Measurements from ENCODE around the gene ATP8A2.

ATP8A2 gene

DNA sequence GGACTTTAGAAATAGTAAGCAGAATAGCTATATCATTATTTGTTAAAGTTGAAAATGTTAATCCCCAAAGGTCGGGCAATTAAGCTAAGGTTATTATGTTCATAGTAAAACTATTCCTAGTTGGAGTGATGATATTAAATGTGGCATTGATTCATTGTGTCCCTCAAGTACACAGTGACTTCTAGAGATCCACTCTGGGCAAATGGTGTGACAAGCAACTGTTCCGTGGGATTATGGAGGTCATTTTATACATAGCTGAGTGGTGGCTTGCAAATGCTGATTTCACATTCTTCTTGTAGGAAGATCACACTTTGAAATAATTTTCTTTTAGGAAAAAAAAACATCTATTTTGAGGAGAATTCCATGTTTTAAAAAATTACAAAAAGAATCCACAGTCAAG lies 317.8 kb downstream of the ATP8A2 start:
- in situ Hi-C loops (cut with HindIII; ENCODE audit: low sequenced_read_pairs), result no loop called here
- TF ChIP-seq, protein P1, sequence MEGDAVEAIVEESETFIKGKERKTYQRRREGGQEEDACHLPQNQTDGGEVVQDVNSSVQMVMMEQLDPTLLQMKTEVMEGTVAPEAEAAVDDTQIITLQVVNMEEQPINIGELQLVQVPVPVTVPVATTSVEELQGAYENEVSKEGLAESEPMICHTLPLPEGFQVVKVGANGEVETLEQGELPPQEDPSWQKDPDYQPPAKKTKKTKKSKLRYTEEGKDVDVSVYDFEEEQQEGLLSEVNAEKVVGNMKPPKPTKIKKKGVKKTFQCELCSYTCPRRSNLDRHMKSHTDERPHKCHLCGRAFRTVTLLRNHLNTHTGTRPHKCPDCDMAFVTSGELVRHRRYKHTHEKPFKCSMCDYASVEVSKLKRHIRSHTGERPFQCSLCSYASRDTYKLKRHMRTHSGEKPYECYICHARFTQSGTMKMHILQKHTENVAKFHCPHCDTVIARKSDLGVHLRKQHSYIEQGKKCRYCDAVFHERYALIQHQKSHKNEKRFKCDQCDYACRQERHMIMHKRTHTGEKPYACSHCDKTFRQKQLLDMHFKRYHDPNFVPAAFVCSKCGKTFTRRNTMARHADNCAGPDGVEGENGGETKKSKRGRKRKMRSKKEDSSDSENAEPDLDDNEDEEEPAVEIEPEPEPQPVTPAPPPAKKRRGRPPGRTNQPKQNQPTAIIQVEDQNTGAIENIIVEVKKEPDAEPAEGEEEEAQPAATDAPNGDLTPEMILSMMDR (IDR thresholded peaks at IDR 0.05; ENCODE audit: low read depth, low read length), result no peak
- no peak for DNase-seq (ENCODE audit: low read depth, low spot score)
- no peak overlapping the region for H3K4me3 ChIP-seq (ENCODE audit: low read depth, low read length)

GRCh38 chr13:25690582-25690981 lies 318.8 kb downstream of the ATP8A2 start:
- no peak overlapping the region for H3K4me3 ChIP-seq (ENCODE audit: low read depth, low read length)
- TF ChIP-seq, protein P1 (IDR thresholded peaks at IDR 0.05; ENCODE audit: low read depth, low read length), result no peak
- in situ Hi-C loops (cut with HindIII; ENCODE audit: low sequenced_read_pairs), result no loop called here
- DNase-seq (ENCODE audit: low read depth, low spot score), result no peak

DNA sequence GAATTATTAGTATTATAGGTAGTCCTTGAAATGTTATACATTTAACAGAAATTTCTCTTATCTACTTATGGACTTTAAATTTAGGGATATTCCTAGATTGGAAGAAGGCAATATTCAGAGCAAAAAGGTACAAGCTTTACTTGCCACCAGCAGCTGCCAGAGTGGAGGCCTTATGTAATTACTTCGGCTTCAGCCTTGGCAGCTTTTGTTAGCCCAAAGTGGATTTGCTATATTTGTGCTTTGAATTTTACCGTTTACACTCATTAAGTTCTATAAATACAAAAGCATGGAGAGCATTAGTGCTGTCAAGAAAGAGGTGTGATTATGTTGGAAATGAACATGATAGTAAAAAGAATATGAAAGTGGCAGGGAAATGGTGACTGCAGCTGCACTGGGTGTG lies 319.9 kb downstream of the ATP8A2 start:
- in situ Hi-C loops (cut with HindIII; ENCODE audit: low sequenced_read_pairs), result no loop called here
- no peak for DNase-seq (ENCODE audit: low read depth, low spot score)
- TF ChIP-seq, protein P1 (IDR thresholded peaks at IDR 0.05; ENCODE audit: low read depth, low read length), result no peak
- no peak overlapping the region for H3K4me3 ChIP-seq (ENCODE audit: low read depth, low read length)

DNA sequence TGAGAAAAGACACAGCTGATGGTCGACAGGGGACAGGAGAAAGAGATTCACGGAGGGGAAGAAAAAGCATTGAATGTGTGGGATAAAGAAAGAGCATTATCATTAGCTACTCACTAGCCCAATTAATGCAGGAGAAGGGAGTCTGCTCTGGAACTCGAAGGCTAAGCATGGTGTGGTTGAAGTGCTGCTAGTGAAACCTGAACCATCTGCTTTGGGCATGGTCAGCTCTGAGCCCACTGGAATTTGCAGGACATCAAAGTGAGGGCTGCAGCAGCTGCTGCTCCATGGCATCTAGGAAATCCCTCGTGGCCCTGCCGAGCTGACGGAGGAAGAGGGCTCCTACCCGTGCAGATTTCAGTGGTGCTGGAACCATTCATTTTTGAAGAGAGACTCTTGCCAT lies 320.3 kb downstream of the ATP8A2 start:
- no peak overlapping the region for H3K4me3 ChIP-seq (ENCODE audit: low read depth, low read length)
- DNase-seq (ENCODE audit: low read depth, low spot score), result no peak
- TF ChIP-seq, protein P1 (IDR thresholded peaks at IDR 0.05; ENCODE audit: low read depth, low read length), result no peak
- in situ Hi-C loops (cut with HindIII; ENCODE audit: low sequenced_read_pairs), result no loop called here

DNA sequence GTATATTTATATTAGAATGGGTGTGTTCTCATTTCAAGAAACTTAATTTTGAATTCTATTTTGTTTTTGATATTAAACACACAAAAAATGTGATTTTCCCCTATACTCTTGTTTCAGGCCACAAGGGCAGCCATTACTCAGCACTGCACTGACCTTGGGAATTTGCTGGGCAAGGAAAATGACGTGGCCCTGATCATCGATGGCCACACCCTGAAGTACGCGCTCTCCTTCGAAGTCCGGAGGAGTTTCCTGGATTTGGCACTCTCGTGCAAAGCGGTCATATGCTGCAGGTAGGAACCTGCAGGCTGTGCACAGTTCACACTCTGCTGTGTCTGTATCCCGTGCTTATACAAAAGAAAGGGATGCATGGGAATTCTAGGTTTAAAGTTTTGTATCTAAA lies 327.3 kb downstream of the ATP8A2 start:
- H3K4me3 ChIP-seq (ENCODE audit: low read depth, low read length), result no peak overlapping the region
- in situ Hi-C loops (cut with HindIII; ENCODE audit: low sequenced_read_pairs), result no loop called here
- no peak for DNase-seq (ENCODE audit: low read depth, low spot score)
- TF ChIP-seq, protein P1 (IDR thresholded peaks at IDR 0.05; ENCODE audit: low read depth, low read length), result no peak

- in situ Hi-C loops (cut with HindIII; ENCODE audit: low sequenced_read_pairs), result no loop called here
- no peak overlapping the region for H3K4me3 ChIP-seq (ENCODE audit: low read depth, low read length)
- DNase-seq (ENCODE audit: low read depth, low spot score), result no peak
- TF ChIP-seq, protein P1 (IDR thresholded peaks at IDR 0.05; ENCODE audit: low read depth, low read length), result no peak
Observed at GRCh38 chr13:25699600-25699999, 327.8 kb downstream of the ATP8A2 start.

DNA sequence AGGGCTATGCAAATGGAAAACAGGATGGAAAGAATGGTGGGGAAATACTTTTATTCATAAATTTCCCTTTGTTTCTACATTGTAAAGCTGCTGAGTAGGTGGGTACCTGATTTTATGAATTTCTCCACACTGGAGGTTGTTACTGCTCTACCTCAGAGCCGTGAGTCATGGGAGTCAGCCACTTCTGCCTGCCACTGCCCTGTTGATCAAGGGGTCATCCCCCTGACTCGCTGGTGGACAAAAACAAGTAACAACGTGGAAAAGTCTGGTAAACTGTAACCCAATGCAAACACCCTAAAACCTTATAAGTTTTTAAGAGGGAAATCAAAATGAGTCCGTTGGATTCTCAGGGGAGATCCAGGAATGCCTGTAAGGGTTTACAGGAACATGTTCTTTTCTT lies 329.5 kb downstream of the ATP8A2 start:
- DNase-seq (ENCODE audit: low read depth, low spot score), result no peak
- in situ Hi-C loops (cut with HindIII; ENCODE audit: low sequenced_read_pairs), result no loop called here
- TF ChIP-seq, protein P1 (IDR thresholded peaks at IDR 0.05; ENCODE audit: low read depth, low read length), result no peak

More for the DNA sequence above, 329.5 kb downstream of the ATP8A2 start:
- H3K4me3 ChIP-seq (ENCODE audit: low read depth, low read length), result no peak overlapping the region
